Measurements from ENCODE around the gene TMPRSS12. TPM values are rescaled to one million over a fixed set of nuclear protein-coding genes. Genes with fewer than 3 reads are reported as not detected.
"Not testable (repeated sequence)": the region's sequence is repeated elsewhere in the genome, so short reads cannot be mapped to it uniquely, and the experiment has no call there.

Gene TMPRSS12
- total RNA-seq (1 to 10 TPM; 6.8 to 8.9 TPM), polyA plus RNA-seq (ENCODE audit: insufficient read depth, low read depth, low replicate concordance) (65.6 TPM)
- long read RNA-seq, donor 1: 0 reads
- long read RNA-seq, donor 2: 0 reads

GRCh38 chr12:50842637-50843493 lies at the start of gene TMPRSS12:
Gene TMPRSS12, plus strand, starts transcription at chr12:50842926. Its CDS starts 39 bp downstream, at chr12:50842965.
- H3K27ac ChIP-seq: peak within 1 kb of the TSS in 1 of 2 donors; percentile 21
- intact Hi-C loops (cut with DNase I; ENCODE audit: low total_unique reads): no loop called here
- peak within 1 kb of the TSS; percentile 25 to 45 for H3K4me3 ChIP-seq
- no peaks in the 10 kb centered on the region for H3K27me3 ChIP-seq
- WGBS, 2 donors: 24 to 25% methylated on average over 36 of the region's 36 CpGs
- no peaks in the 10 kb centered on the region for H3K36me3 ChIP-seq (ENCODE audit: low read depth, missing control alignments)
- DNase-seq: peak; percentile 59
- no peaks in the 10 kb centered on the region for H3K9me3 ChIP-seq
- no peaks in the 10 kb centered on the region for H3K4me1 ChIP-seq
- TF ChIP-seq POLR2A (IDR thresholded peaks at IDR 0.05): no peak
- TF ChIP-seq CTCF (IDR thresholded peaks at IDR 0.05): no peak

- no peak for DNase-seq
- H3K36me3 ChIP-seq (ENCODE audit: low read depth, missing control alignments): no peaks in the 10 kb centered on the region
- intact Hi-C loops (cut with DNase I; ENCODE audit: low total_unique reads): no loop called here
- no peaks in the 10 kb centered on the region for H3K9me3 ChIP-seq
- WGBS, 2 donors: 98 to 100% methylated on average over 2 of the region's 2 CpGs
- H3K27ac ChIP-seq: no peak overlapping the region
- H3K4me3 ChIP-seq: no peak overlapping the region
- no peaks in the 10 kb centered on the region for H3K27me3 ChIP-seq
- TF ChIP-seq CTCF (IDR thresholded peaks at IDR 0.05) (no peak), POLR2A (IDR thresholded peaks at IDR 0.05) (no peak)
- no peaks in the 10 kb centered on the region for H3K4me1 ChIP-seq
Observed at GRCh38 chr12:50799908-50800307, 42.8 kb upstream of the TMPRSS12 start.

- H3K36me3 ChIP-seq (ENCODE audit: low read depth, missing control alignments): no peaks in the 10 kb centered on the region
- no peaks in the 10 kb centered on the region for H3K4me1 ChIP-seq
- DNase-seq: no peak
- intact Hi-C loops (cut with DNase I; ENCODE audit: low total_unique reads): no loop called here
- H3K27ac ChIP-seq: no peak overlapping the region
- no peak for TF ChIP-seq POLR2A (IDR thresholded peaks at IDR 0.05)
- TF ChIP-seq CTCF (IDR thresholded peaks at IDR 0.05): no peak
- H3K27me3 ChIP-seq: no peaks in the 10 kb centered on the region
- H3K4me3 ChIP-seq: no peak overlapping the region
- 93 to 95% methylated on average over 2 of the region's 2 CpGs for WGBS, 2 donors
- H3K9me3 ChIP-seq: no peaks in the 10 kb centered on the region
Observed at GRCh38 chr12:50803230-50803875, 39.4 kb upstream of the TMPRSS12 start.

- no peaks in the 10 kb centered on the region for H3K36me3 ChIP-seq (ENCODE audit: low read depth, missing control alignments)
- H3K27ac ChIP-seq: no peak overlapping the region
- H3K9me3 ChIP-seq: no peaks in the 10 kb centered on the region
- no peaks in the 10 kb centered on the region for H3K4me1 ChIP-seq
- H3K4me3 ChIP-seq: no peak overlapping the region
- intact Hi-C loops (cut with DNase I; ENCODE audit: low total_unique reads): no loop called here
- DNase-seq: no peak
- no peaks in the 10 kb centered on the region for H3K27me3 ChIP-seq
- 95 to 100% methylated on average over 4 of the region's 4 CpGs for WGBS, 2 donors
- TF ChIP-seq CTCF (IDR thresholded peaks at IDR 0.05) (no peak), POLR2A (IDR thresholded peaks at IDR 0.05) (no peak)
Observed at GRCh38 chr12:50806176-50806575, 36.5 kb upstream of the TMPRSS12 start.

GRCh38 chr12:50809131-50809530 lies 33.6 kb upstream of the TMPRSS12 start:
- H3K4me3 ChIP-seq; H3K27ac ChIP-seq; H3K27me3 ChIP-seq; H3K36me3 ChIP-seq (ENCODE audit: low read depth, missing control alignments); DNase-seq; H3K4me1 ChIP-seq; intact Hi-C loops (cut with DNase I; ENCODE audit: low total_unique reads); H3K9me3 ChIP-seq: not testable (repeated sequence)
- 93% methylated on average over 4 of the region's 4 CpGs for WGBS, 2 donors

- H3K9me3 ChIP-seq; H3K36me3 ChIP-seq (ENCODE audit: low read depth, missing control alignments); DNase-seq; H3K27me3 ChIP-seq; H3K4me1 ChIP-seq; H3K4me3 ChIP-seq; H3K27ac ChIP-seq; intact Hi-C loops (cut with DNase I; ENCODE audit: low total_unique reads): not testable (repeated sequence)
- 91 to 93% methylated on average over 7 of the region's 7 CpGs for WGBS, 2 donors
Observed at GRCh38 chr12:50814921-50815320, 27.8 kb upstream of the TMPRSS12 start.
